ENCODE results near the gene BIRC7. TPM values are rescaled to one million over a fixed set of nuclear protein-coding genes. Genes with fewer than 3 reads are reported as not detected.
"Not testable (repeated sequence)": the region's sequence is repeated elsewhere in the genome, so short reads cannot be mapped to it uniquely, and the experiment has no call there.

Gene BIRC7
- total and polyA plus RNA-seq, 2 of the 4 experiments (the other 2 are of a cell fraction), result not detected

GRCh38 chr20:63221400-63222053 lies 14.2 kb upstream of the BIRC7 start:
- H3K18ac ChIP-seq (ENCODE audit: low read depth, low read length); H2BK120ac ChIP-seq (ENCODE audit: low read depth, low read length); H3K9me3 ChIP-seq (ENCODE audit: control insufficient read depth, insufficient read depth, low read length); H3K4ac ChIP-seq (ENCODE audit: low read depth, low read length); ATAC-seq (ENCODE audit: low read depth); H2BK15ac ChIP-seq (ENCODE audit: low read depth, low read length); CTCF ChIA-PET; H3K79me1 ChIP-seq (ENCODE audit: low read depth in 1 of 2, low read length in 2 of 2); in situ Hi-C loops (cut with MboI; ENCODE audit: low sequenced_read_pairs); H2AK9ac ChIP-seq (replicated peaks; ENCODE audit: low read depth, low read length, poor library complexity); H3K27ac ChIP-seq (ENCODE audit: insufficient read depth, low read length); H3K4me2 ChIP-seq (ENCODE audit: low read depth, low read length); DNase-seq; dilution Hi-C loops (cut with HindIII; ENCODE audit: low sequenced_read_pairs, unreplicated experiment); H3K14ac ChIP-seq (replicated peaks; ENCODE audit: low read depth, low read length); H4K8ac ChIP-seq (ENCODE audit: low read depth in 2 of 2, low read length in 2 of 2); H2BK20ac ChIP-seq (ENCODE audit: low read depth, low read length); H2BK5ac ChIP-seq (ENCODE audit: low read depth, low read length, poor library complexity, severe bottlenecking); H3K9me1 ChIP-seq (ENCODE audit: insufficient read depth, low read length); H3K36me3 ChIP-seq (ENCODE audit: control insufficient read depth, insufficient read depth, low read length); H4K91ac ChIP-seq (ENCODE audit: insufficient read depth, low read depth, low read length); H3K9ac ChIP-seq (ENCODE audit: low read depth, low read length); H3K56ac ChIP-seq (ENCODE audit: extremely low read depth, insufficient read depth, low read length); H3K4me3 ChIP-seq (ENCODE audit: insufficient read depth, low read depth, low read length); H3K23ac ChIP-seq (ENCODE audit: low read depth, low read length); H2AK5ac ChIP-seq (ENCODE audit: low read depth, low read length); POLR2A ChIA-PET (ENCODE audit: unreplicated experiment); BruUV-seq (replicated peaks); H4K5ac ChIP-seq (ENCODE audit: low read depth, low read length); H2AFZ ChIP-seq (replicated peaks; ENCODE audit: low read length, poor library complexity): not testable (repeated sequence)
- WGBS, 2 experiments (ENCODE audit: extremely low coverage in 2 of 2, insufficient read length in 1 of 2), result 63% methylated on average over 4 of the region's 12 CpGs; no CpG with 5 or more reads in 1 of the 2 experiments
- intact Hi-C loops (cut with micrococcal nuclease), result loop anchor here (5.0 kb wide), 1 partner anchor 161 kb away; no protein-coding TSS in a partner anchor
- Histone ChIP-seq H3K27me3 (ENCODE audit: control insufficient read depth, insufficient read depth, low read length) (peaks cover 28% of the 10 kb centered on the region), H3K4me1 (ENCODE audit: control insufficient read depth, insufficient read depth, low read length) (peaks cover 13% of the 10 kb centered on the region), H4K20me1 (ENCODE audit: insufficient read depth, low read length) (peaks cover 15% of the 10 kb centered on the region; the same call in 1 of the 2 replicates)

Measured in IMR-90 (cell line).